Spleen (tissue), 7 donors: ENCODE results near the gene ROBO1.

Source experiments
- CTCF ChIP-seq, 11 experiments: fragments of 200-600 bp in 7 of 11; fragments of 450-650 bp in 4 of 11; sonication (generic) in 4 of 11; IDR thresholded peaks in 8 of 11; conservative IDR thresholded peaks in 3 of 11; 1 replicate in 7 of 11; 2 replicates in 4 of 11; pipeline versions ENCODE4 v1.4.0 to v1.8.0; 2016 to 2021; ENCODE audit warnings: antibody characterized with exemption in 11 of 11, inconsistent platforms in 4 of 11, mild to moderate bottlenecking in 1 of 11
- POLR2A ChIP-seq, 3 donors: fragments of 450-650 bp; IDR thresholded peaks; one replicate each; pipeline ENCODE4 v1.5.1; 2017; ENCODE audit warnings: antibody characterized with exemption in 3 of 3, mild to moderate bottlenecking in 1 of 3
- donor health status: DM: no; HTN: no; CAD: no; lungs with moderate emphysema.
- donor health status: DM: no; HTN: no; CAD: no.
- donor health status: DM: no; HTN: no; CAD: no.

- TF ChIP-seq CTCF (IDR thresholded peaks at IDR 0.05 in 8 of 11, conservative IDR thresholded peaks at IDR 0.05 in 3 of 11) (peak in 7 of 11 experiments; percentile 16 to 61 (median 50)), POLR2A (IDR thresholded peaks at IDR 0.05) (no peak)
Measured at GRCh38 chr3:79361748-79362378, 405.9 kb downstream of the ROBO1 start.
